CD4-positive, alpha-beta memory T cell (primary cell): ENCODE data around the gene PAQR7. TPM values are rescaled to one million over a fixed set of nuclear protein-coding genes. Genes with fewer than 3 reads are reported as not detected.

ENCODE experiments used
- CTCF ChIA-PET: fragments of 350-600 bp; sonication (Branson Sonifier 250); formaldehyde crosslinking; loops from one replicate; lab custom pipeline; 2021; ENCODE audit warnings: inconsistent platforms; ENCODE audit not compliant: partially characterized antibody; lab: Charles Lee
- POLR2A ChIA-PET: fragments of 350-600 bp; sonication (Branson Sonifier 250); formaldehyde crosslinking; loops from one replicate; lab custom pipeline; 2021; ENCODE audit not compliant: partially characterized antibody; lab: Charles Lee
- DNase-seq, 5 donors: peaks; one replicate each; pipeline versions ENCODE4 v3.0.0 to v3.0.0-alpha.2; 2020 to 2022; ENCODE audit warnings: mixed read lengths in 1 of 5
- H3K27ac ChIP-seq: one replicate; pipeline ENCODE4 v1.7.0; 2013; ENCODE audit warnings: low read depth, low read length
- H3K27me3 ChIP-seq: 2 replicates; pipeline ENCODE4 v1.7.0; 2013; ENCODE audit warnings: mild to moderate bottlenecking, low read length, moderate library complexity; ENCODE audit not compliant: insufficient read depth
- H3K36me3 ChIP-seq: 2 replicates; pipeline ENCODE4 v1.7.0; 2013; ENCODE audit warnings: mild to moderate bottlenecking, low read length, moderate library complexity; ENCODE audit not compliant: insufficient read depth
- H3K4me1 ChIP-seq: 2 replicates; pipeline ENCODE4 v1.7.0; 2013; ENCODE audit warnings: mild to moderate bottlenecking, low read length, moderate library complexity; ENCODE audit not compliant: insufficient read depth
- H3K4me3 ChIP-seq, 2 donors: one replicate each; pipeline ENCODE4 v1.7.0; 2013; ENCODE audit warnings: low read length in 2 of 2, mild to moderate bottlenecking in 1 of 2
- H3K9me3 ChIP-seq, 2 donors: one replicate each; pipeline ENCODE4 v1.7.0; 2013; ENCODE audit warnings: low read length in 2 of 2, control low read depth in 1 of 2; ENCODE audit not compliant: control insufficient read depth in 1 of 2
- H3K27ac Mint-ChIP-seq, 7 donors: one replicate each; pipeline ENCODE4 v1.8.0; 2020 to 2021; ENCODE audit warnings: mixed read lengths in 7 of 7, mild to moderate bottlenecking in 6 of 7, inconsistent platforms in 3 of 7, moderate library complexity in 3 of 7
- H3K27me3 Mint-ChIP-seq, 2 donors: one replicate each; pipeline ENCODE4 v1.8.0; 2020 to 2021; ENCODE audit warnings: mixed read lengths in 2 of 2
- H3K36me3 Mint-ChIP-seq, 2 donors: one replicate each; pipeline ENCODE4 v1.8.0; 2020 to 2021; ENCODE audit warnings: mixed read lengths in 2 of 2, inconsistent platforms in 1 of 2, mild to moderate bottlenecking in 1 of 2
- H3K4me1 Mint-ChIP-seq, 4 donors: one replicate each; pipeline ENCODE4 v1.8.0; 2020 to 2021; ENCODE audit warnings: mixed read lengths in 4 of 4, mild to moderate bottlenecking in 1 of 4
- H3K4me3 Mint-ChIP-seq, 8 donors: one replicate each; pipeline ENCODE4 v1.8.0; 2020 to 2021; ENCODE audit warnings: mixed read lengths in 8 of 8, mild to moderate bottlenecking in 7 of 8, moderate library complexity in 6 of 8, inconsistent platforms in 3 of 8
- H3K9me3 Mint-ChIP-seq, 8 donors: one replicate each; pipeline ENCODE4 v1.8.0; 2020 to 2021; ENCODE audit warnings: mixed read lengths in 8 of 8, mild to moderate bottlenecking in 5 of 8, inconsistent platforms in 3 of 8, moderate library complexity in 1 of 8
- intact Hi-C: fragments of 100-400 bp; cut with micrococcal nuclease; formaldehyde crosslinking; loops from one replicate; pipeline ENCODE4 v1.15.1; 2023
- microRNA-seq: library from miRNA; unstranded; fragments of <30 nt; microRNA quantifications from one replicate; pipeline ENCODE4 v1.2.0, GENCODE V29; 2021; ENCODE audit warnings: borderline replicate concordance, borderline number of aligned reads, borderline microRNAs expressed, mixed read lengths
- polyA plus RNA-seq, 2 donors: library from polyadenylated mRNA; unstranded; fragments of 300-500 nt; fragmentation: Illumina TruSeq; gene quantifications; one replicate each; pipeline ENCODE4 v1.2.3, GENCODE V29; 2021
- total RNA-seq, 2 experiments: library from RNA; stranded (reverse); gene quantifications; one replicate each; pipeline ENCODE4 v1.2.3, GENCODE V29; 2021

PAQR7 gene
- total and polyA plus RNA-seq, 4 experiments from 2014 or later = 0.29 to 2.6 (median 2.1) TPM; not detected in 1

DNA sequence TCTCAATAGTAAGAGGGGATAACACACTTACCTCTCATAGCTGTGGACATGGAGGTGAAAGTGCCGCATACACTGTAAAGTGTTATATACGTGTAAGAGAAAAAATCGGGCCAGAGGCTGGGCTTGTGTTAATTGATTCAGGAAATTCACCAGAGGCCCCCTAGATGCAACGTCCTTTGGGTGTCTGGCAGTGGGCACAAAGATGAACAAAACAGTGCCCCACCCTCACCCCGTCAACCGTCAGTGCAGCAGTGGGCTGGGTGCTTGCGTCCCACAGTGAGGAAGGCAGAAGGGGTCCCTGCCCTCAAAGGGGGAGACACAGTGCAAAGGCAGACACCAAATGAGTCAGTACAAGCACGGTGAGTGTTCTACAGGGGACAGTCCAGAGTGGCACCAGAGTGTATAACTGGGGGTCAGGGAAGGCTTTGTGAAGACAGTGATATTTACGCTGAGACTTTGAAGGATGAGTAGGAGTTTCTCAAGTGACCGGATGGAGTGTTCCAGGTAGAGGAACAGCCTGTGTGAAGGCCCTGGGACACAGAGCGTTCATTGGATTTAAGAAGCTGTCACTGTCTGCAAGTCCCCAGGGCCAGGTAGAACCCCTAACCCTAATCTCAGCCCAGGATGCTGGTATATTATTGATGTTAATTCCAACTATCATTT lies 62.3 kb downstream of the PAQR7 start:
- no peak overlapping the region for H3K4me3 Mint-ChIP-seq
- H3K9me3 ChIP-seq = no peaks in the 10 kb centered on the region
- no peak overlapping the region for H3K27ac ChIP-seq
- intact Hi-C loops = no loop called here
- H3K4me3 ChIP-seq = no peak overlapping the region
- H3K9me3 Mint-ChIP-seq = peaks cover 0 to 4% (median 0%) of the 10 kb centered on the region in 8 donors
- H3K27me3 Mint-ChIP-seq = no peaks in the 10 kb centered on the region
- H3K27me3 ChIP-seq = no peaks in the 10 kb centered on the region
- H3K36me3 Mint-ChIP-seq = peaks cover 4 to 15% of the 10 kb centered on the region in 2 donors
- peak overlapping the region in 3 of 7 donors; percentile 19 to 69 (median 23) for H3K27ac Mint-ChIP-seq
- POLR2A ChIA-PET = no interaction called here
- peaks cover 1 to 15% (median 5%) of the 10 kb centered on the region in 4 donors for H3K4me1 Mint-ChIP-seq
- CTCF ChIA-PET = interaction anchor here (7.0 kb wide), 1 partner anchor 204 kb away, joined by 110 read pairs; no protein-coding TSS in a partner anchor
- DNase-seq = no peak
- peaks cover 13% of the 10 kb centered on the region for H3K4me1 ChIP-seq
- no peaks in the 10 kb centered on the region for H3K36me3 ChIP-seq

Small RNA genes within 50 kb of the gene (microRNA-seq; reads per million reads assigned to microRNA genes)
- not detected for gene MIR3917

Other genes with a start within 250 kb of the PAQR7 start
- 10 to 100 TPM; 24.8 to 26.2 TPM for gene SELENON, start 75.5 kb downstream of the PAQR7 start, total RNA-seq
- gene SELENON, start 75.5 kb downstream of the PAQR7 start, polyA plus RNA-seq = 1 to 10 TPM in 1 of 2 donors, under 1 TPM in 1; 0.65 to 6.5 TPM
- 10 to 100 TPM; 53.3 to 57.2 TPM for gene MTFR1L, start 55.8 kb downstream of the PAQR7 start, total RNA-seq
- 10 to 100 TPM; 27.5 to 58.4 TPM for gene MTFR1L, start 55.8 kb downstream of the PAQR7 start, polyA plus RNA-seq
- not detected for gene AUNIP, start 16.3 kb downstream of the PAQR7 start, total RNA-seq
- not detected for gene AUNIP, start 16.3 kb downstream of the PAQR7 start, polyA plus RNA-seq
- 10 to 100 TPM; 34.5 to 37.1 TPM for gene STMN1, start 30.7 kb upstream of the PAQR7 start, total RNA-seq
- 10 to 100 TPM; 53.7 to 85.2 TPM for gene STMN1, start 30.7 kb upstream of the PAQR7 start, polyA plus RNA-seq
- 10 to 100 TPM; 18.3 to 20.0 TPM for gene PAFAH2, start 122.4 kb upstream of the PAQR7 start, total RNA-seq
- gene PAFAH2, start 122.4 kb upstream of the PAQR7 start, polyA plus RNA-seq = 10 to 100 TPM; 10.1 to 12.3 TPM
- under 1 TPM; 0.12 to 0.19 TPM for gene EXTL1, start 146.1 kb upstream of the PAQR7 start, total RNA-seq
- gene EXTL1, start 146.1 kb upstream of the PAQR7 start, polyA plus RNA-seq = not detected
- gene SLC30A2, start 170.4 kb upstream of the PAQR7 start, total RNA-seq = not detected
- gene SLC30A2, start 170.4 kb upstream of the PAQR7 start, polyA plus RNA-seq = not detected
- gene TRIM63, start 191.9 kb upstream of the PAQR7 start, total RNA-seq = not detected
- gene TRIM63, start 191.9 kb upstream of the PAQR7 start, polyA plus RNA-seq = not detected
- 10 to 100 TPM; 20.1 to 25.0 TPM for gene PDIK1L, start 236.1 kb upstream of the PAQR7 start, total RNA-seq
- 1 to 10 TPM; 5.5 to 8.7 TPM for gene PDIK1L, start 236.1 kb upstream of the PAQR7 start, polyA plus RNA-seq